Glutamatergic neuron (in vitro differentiated cells): Measurements from ENCODE around the gene APOA4. TPM values are rescaled to one million over a fixed set of nuclear protein-coding genes. Genes with fewer than 3 reads are reported as not detected.

Source experiments
- DNase-seq: peaks from one replicate; pipeline ENCODE4 v3.0.0; 2022
- H3K27ac Mint-ChIP-seq: one replicate; pipeline ENCODE4 v1.8.0; 2020; ENCODE audit warnings: mild to moderate bottlenecking, mixed read lengths, inconsistent platforms; ENCODE audit not compliant: unreplicated experiment
- H3K27me3 Mint-ChIP-seq: one replicate; pipeline ENCODE4 v1.8.0; 2020; ENCODE audit warnings: mild to moderate bottlenecking, moderate library complexity, mixed read lengths, inconsistent platforms; ENCODE audit not compliant: unreplicated experiment
- H3K36me3 Mint-ChIP-seq: one replicate; pipeline ENCODE4 v1.8.0; 2020; ENCODE audit warnings: mild to moderate bottlenecking, mixed read lengths, inconsistent platforms; ENCODE audit not compliant: unreplicated experiment
- H3K4me1 Mint-ChIP-seq: one replicate; pipeline ENCODE4 v1.8.0; 2020; ENCODE audit warnings: mild to moderate bottlenecking, low read depth, mixed read lengths, inconsistent platforms; ENCODE audit not compliant: unreplicated experiment
- H3K4me3 Mint-ChIP-seq: one replicate; pipeline ENCODE4 v1.8.0; 2020; ENCODE audit warnings: mild to moderate bottlenecking, mixed read lengths, inconsistent platforms; ENCODE audit not compliant: unreplicated experiment
- H3K9me3 Mint-ChIP-seq: one replicate; pipeline ENCODE4 v1.8.0; 2020; ENCODE audit warnings: mild to moderate bottlenecking, moderate library complexity, mixed read lengths, inconsistent platforms; ENCODE audit not compliant: unreplicated experiment
- CTCF ChIP-seq: fragments of 200-600 bp; sonication (generic); IDR thresholded peaks from one replicate; pipeline ENCODE4 v1.5.0; 2021; ENCODE audit not compliant: partially characterized antibody, unreplicated experiment
- total RNA-seq: library from RNA; stranded (reverse); fragmentation: NEBNext Ultra II Directional; extraction: Animal tissue kit (Norgen Biotek cat#: 25700); gene quantifications from one replicate; pipeline ENCODE4 v1.2.1, GENCODE V29; 2021; ENCODE audit not compliant: unreplicated experiment

The APOA4 gene
- total RNA-seq, 1 donor from 2014 or later, result not detected

GRCh38 chr11:116828632-116829524 lies 5.8 kb upstream of the APOA4 start:
- H3K27me3 Mint-ChIP-seq, result no peaks in the 10 kb centered on the region
- no peak for DNase-seq
- no peak overlapping the region for H3K4me3 Mint-ChIP-seq
- TF ChIP-seq CTCF, result no peak
- H3K4me1 Mint-ChIP-seq, result no peaks in the 10 kb centered on the region
- no peaks in the 10 kb centered on the region for H3K36me3 Mint-ChIP-seq
- no peak overlapping the region for H3K27ac Mint-ChIP-seq
- no peaks in the 10 kb centered on the region for H3K9me3 Mint-ChIP-seq

GRCh38 chr11:116827461-116827860 lies 4.4 kb upstream of the APOA4 start:
- H3K27ac Mint-ChIP-seq, result no peak overlapping the region
- no peak for TF ChIP-seq CTCF
- no peaks in the 10 kb centered on the region for H3K9me3 Mint-ChIP-seq
- H3K4me1 Mint-ChIP-seq, result no peaks in the 10 kb centered on the region
- H3K27me3 Mint-ChIP-seq, result no peaks in the 10 kb centered on the region
- H3K4me3 Mint-ChIP-seq, result no peak overlapping the region
- no peak for DNase-seq
- no peaks in the 10 kb centered on the region for H3K36me3 Mint-ChIP-seq

- no peaks in the 10 kb centered on the region for H3K36me3 Mint-ChIP-seq
- DNase-seq, result no peak
- no peaks in the 10 kb centered on the region for H3K27me3 Mint-ChIP-seq
- H3K9me3 Mint-ChIP-seq, result no peaks in the 10 kb centered on the region
- H3K4me3 Mint-ChIP-seq, result no peak overlapping the region
- no peak overlapping the region for H3K27ac Mint-ChIP-seq
- no peak for TF ChIP-seq CTCF
- no peaks in the 10 kb centered on the region for H3K4me1 Mint-ChIP-seq
Measured at GRCh38 chr11:116826751-116827431, 3.8 kb upstream of the APOA4 start.

GRCh38 chr11:116825854-116826750 lies 3.0 kb upstream of the APOA4 start:
- Mint-ChIP-seq H3K9me3 (no peaks in the 10 kb centered on the region), H3K27me3 (no peaks in the 10 kb centered on the region), H3K36me3 (no peaks in the 10 kb centered on the region), H3K4me3 (no peak overlapping the region), H3K4me1 (no peaks in the 10 kb centered on the region), H3K27ac (no peak overlapping the region)
- DNase-seq, result no peak
- no peak for TF ChIP-seq CTCF
